GM12873 (cell line): ENCODE results near the gene CELA3B.

Source experiments
- TF ChIP-seq, protein P1 (sequence below): IDR thresholded peaks from 2 replicates; pipeline ENCODE4 v1.5.1; 2012; ENCODE audit warnings: low read depth, mild to moderate bottlenecking, moderate library complexity, low read length, control low read depth; ENCODE audit not compliant: insufficient read depth; ENCODE audit errors: missing control alignments

Gene CELA3B

DNA sequence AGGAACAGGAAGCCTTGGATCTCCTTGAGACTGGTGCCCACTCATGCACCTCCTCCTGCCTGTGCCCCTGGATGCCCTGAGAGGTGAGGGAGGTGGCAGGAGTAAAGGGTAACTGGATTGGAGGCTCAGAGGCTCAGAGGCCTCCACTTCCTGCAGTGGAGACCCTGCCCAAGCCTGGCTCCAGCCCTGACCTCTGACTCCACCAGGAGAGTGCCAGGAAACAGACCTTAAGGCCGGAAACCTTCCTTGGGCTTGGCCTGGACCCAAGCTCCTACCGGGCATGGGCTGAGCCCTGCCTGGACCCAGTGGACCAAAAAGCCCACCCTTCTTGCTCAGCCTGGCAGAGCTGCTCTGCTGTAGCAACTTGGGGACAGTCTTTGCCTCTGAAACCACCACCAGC, 15.0 kb upstream of the CELA3B start:
- TF ChIP-seq, protein P1, sequence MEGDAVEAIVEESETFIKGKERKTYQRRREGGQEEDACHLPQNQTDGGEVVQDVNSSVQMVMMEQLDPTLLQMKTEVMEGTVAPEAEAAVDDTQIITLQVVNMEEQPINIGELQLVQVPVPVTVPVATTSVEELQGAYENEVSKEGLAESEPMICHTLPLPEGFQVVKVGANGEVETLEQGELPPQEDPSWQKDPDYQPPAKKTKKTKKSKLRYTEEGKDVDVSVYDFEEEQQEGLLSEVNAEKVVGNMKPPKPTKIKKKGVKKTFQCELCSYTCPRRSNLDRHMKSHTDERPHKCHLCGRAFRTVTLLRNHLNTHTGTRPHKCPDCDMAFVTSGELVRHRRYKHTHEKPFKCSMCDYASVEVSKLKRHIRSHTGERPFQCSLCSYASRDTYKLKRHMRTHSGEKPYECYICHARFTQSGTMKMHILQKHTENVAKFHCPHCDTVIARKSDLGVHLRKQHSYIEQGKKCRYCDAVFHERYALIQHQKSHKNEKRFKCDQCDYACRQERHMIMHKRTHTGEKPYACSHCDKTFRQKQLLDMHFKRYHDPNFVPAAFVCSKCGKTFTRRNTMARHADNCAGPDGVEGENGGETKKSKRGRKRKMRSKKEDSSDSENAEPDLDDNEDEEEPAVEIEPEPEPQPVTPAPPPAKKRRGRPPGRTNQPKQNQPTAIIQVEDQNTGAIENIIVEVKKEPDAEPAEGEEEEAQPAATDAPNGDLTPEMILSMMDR, result no peak

DNA sequence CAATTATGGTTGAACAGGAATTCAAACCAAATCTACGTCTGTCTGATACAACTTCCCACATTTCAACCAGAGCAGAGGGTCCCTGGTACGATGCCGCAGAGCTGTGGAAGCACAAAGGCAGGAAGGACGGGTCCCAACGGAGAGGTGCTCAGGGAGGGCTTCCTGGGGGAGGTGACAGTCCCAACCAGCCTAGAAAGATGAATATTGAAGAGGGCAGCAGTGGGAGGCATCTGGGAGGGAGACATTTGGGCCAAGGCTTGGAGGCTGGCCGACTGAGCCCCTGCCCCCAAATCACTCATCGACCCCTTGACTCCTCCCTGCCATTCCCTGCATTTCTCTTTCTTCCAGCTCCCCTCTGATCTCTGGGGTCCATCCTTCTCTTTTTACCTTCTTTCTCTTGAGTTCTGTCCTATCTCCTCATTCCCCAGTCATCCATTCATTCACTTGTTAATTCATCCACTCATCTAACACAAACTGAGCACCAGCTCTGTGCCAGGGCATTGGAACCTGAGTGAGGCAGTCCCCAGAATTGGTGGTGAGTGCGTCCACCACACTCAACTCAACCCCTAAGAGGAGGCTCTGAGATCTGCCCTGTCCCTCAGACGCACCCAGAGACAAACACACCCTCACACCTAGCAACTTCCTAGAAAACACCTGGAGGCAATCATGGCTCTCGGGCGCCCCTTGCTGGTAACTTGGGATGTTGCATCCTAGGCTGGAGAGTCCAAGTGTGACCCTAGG, 13.2 kb upstream of the CELA3B start:
- TF ChIP-seq, protein P1, result peak; percentile 92

DNA sequence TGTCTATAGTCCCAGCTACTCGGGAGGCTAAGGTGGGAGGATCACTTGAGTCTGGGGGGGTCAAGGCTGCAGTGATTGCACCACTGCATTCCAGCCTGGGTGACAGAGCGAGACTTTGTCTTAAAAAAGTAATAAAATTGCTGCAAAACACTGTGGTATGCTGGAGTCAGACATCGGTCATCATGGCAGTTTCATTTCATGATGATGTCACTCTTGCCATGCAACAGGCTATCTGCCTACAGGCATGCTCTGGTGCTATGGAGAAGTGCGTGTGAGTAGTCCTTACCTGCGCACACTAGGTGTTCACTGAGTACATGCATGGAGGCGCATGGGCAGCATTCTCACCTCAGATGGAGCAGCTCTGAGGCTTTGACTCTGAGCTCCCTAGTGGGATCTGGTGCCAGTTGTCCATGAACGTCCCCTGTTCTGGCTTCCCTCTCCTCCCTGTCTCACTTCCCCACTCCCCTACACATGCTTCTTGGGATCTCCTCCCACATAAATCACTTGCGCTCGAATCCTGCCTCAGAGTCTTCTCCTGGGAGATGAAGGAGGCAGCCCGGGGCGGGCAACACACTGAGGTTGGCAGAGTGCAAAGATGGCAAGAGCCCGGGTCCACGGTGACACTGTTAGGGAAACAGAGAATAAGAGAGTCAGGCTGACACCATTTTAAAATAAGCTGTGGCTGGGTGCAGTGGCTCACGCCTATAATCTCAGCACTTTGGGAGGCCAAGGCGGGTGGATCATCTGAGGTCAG, 10.4 kb upstream of the CELA3B start:
- TF ChIP-seq, protein P1, result no peak

DNA sequence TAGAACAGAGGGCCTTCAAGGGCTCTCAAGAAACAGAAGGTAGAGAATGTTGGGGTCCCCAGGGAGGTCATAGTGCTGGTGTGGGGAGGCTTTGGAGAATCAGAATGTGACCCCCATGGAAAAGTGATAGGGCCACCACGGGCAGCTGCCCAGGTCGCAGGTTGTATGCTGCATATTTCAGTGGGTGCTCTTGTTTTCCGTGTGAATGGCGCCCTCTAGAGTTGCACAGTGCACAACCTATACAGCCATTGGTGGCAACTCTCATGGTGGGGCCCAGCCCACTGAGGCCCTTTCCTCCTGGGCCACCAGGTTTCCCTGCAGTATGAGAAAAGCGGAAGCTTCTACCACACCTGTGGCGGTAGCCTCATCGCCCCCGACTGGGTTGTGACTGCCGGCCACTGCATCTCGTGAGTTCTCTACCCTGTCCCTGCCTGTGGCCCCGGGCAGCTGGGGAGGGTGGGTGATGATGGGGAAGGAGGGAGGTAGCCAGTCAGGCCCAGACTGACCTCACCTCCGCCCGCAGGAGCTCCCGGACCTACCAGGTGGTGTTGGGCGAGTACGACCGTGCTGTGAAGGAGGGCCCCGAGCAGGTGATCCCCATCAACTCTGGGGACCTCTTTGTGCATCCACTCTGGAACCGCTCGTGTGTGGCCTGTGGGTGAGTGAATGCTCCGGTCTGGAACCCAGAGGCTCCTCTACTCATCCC, 3.8 kb downstream of the CELA3B start:
- TF ChIP-seq, protein P1, result peak; percentile 25

DNA sequence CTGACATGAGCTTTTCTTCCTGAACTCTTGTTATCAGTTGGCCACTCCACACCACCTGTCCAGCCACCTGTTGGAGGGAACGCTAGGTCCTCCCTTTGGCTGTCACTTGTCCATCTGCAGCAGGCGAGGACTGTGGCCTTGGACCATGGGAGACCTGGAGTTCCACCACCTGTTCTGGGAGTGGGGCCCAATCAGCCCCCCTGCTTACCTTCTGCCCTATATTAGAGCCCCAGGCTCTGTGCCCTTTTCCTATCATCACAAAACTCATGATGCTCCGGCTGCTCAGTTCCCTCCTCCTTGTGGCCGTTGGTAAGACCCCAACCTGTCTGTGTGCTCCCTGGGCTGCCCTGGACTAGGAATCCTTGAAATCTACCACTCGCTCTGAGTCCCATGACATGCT, 24.6 kb downstream of the CELA3B start, which contains the start of gene CELA3A:
Gene CELA3A, plus strand, starts transcription at position 249 of the 400 bp plus-strand sequence. Its CDS starts 18 bp downstream, at position 267.
- TF ChIP-seq, protein P1, result no peak

DNA sequence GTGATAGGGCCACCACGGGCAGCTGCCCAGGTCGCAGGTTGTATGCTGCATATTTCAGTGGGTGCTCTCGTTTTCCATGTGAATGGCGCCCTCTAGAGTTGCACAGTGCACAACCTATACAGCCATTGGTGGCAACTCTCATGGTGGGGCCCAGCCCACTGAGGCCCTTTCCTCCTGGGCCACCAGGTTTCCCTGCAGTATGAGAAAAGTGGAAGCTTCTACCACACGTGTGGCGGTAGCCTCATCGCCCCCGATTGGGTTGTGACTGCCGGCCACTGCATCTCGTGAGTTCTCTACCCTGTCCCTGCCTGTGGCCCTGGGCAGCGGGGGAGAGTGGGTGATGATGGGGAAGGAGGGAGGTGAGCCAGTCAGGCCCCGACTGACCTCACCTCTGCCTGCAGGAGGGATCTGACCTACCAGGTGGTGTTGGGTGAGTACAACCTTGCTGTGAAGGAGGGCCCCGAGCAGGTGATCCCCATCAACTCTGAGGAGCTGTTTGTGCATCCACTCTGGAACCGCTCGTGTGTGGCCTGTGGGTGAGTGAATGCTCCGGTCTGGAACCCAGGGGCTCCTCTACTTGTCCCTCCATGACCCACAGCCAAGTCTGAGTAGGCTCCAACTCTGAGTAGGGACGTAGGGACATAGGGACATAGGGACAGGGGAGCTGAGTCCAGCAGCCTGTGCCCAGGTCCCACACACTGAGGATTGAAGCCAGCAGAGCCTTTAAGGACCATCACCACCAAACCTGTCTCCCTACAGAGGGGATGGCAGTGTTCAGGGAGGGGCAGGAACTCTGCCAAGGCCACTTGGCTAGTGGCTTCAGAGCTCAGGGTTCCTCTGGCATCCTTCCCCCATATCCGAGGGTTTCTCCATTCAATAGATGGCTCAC, 28.7 kb downstream of the CELA3B start:
- TF ChIP-seq, protein P1, result peak; percentile 41
